Activated T-helper 1 cell treated with anti-CD3 and anti-CD28 coated beads, Interleukin-12 subunit alpha, Interleukin-12 subunit beta, Interleukin-2, Interleukin-4 antibody, amounts not matched to agents 30 ng/mL and 10 ng/mL and 1 ng/mL, durations not matched to agents 14 hours and 24 hours and 36 hours (primary cell): ENCODE measurements around the gene CHAF1A. TPM values are rescaled to one million over a fixed set of nuclear protein-coding genes. Genes with fewer than 3 reads are reported as not detected.

Experiments
- DNase-seq: peaks from one replicate; pipeline ENCODE4 v3.0.0; 2021; ENCODE audit warnings: low spot score
- H3K27ac Mint-ChIP-seq: one replicate; pipeline ENCODE4 v1.8.0; 2021; ENCODE audit warnings: mild to moderate bottlenecking, mixed read lengths
- H3K27me3 Mint-ChIP-seq: one replicate; pipeline ENCODE4 v1.8.0; 2022; ENCODE audit warnings: mild to moderate bottlenecking, moderate library complexity, mixed read lengths; ENCODE audit not compliant: insufficient read depth
- H3K36me3 Mint-ChIP-seq: one replicate; pipeline ENCODE4 v1.8.0; 2021; ENCODE audit warnings: low read depth, mixed read lengths
- H3K4me1 Mint-ChIP-seq: one replicate; pipeline ENCODE4 v1.8.0; 2021; ENCODE audit warnings: low read depth, mixed read lengths
- H3K4me3 Mint-ChIP-seq: one replicate; pipeline ENCODE4 v1.8.0; 2021; ENCODE audit warnings: mild to moderate bottlenecking, moderate library complexity, mixed read lengths
- H3K9me3 Mint-ChIP-seq: one replicate; pipeline ENCODE4 v1.8.0; 2021; ENCODE audit warnings: mixed read lengths
- intact Hi-C: fragments of 100-400 bp; cut with micrococcal nuclease; formaldehyde crosslinking; loops from one replicate; pipeline ENCODE4 v1.15.1; 2024
- total RNA-seq: library from RNA; stranded (reverse); gene quantifications from 2 replicates; pipeline ENCODE4 v1.2.3, GENCODE V29; 2022

The CHAF1A gene
- total RNA-seq, 1 donor from 2014 or later: 107 TPM

DNA sequence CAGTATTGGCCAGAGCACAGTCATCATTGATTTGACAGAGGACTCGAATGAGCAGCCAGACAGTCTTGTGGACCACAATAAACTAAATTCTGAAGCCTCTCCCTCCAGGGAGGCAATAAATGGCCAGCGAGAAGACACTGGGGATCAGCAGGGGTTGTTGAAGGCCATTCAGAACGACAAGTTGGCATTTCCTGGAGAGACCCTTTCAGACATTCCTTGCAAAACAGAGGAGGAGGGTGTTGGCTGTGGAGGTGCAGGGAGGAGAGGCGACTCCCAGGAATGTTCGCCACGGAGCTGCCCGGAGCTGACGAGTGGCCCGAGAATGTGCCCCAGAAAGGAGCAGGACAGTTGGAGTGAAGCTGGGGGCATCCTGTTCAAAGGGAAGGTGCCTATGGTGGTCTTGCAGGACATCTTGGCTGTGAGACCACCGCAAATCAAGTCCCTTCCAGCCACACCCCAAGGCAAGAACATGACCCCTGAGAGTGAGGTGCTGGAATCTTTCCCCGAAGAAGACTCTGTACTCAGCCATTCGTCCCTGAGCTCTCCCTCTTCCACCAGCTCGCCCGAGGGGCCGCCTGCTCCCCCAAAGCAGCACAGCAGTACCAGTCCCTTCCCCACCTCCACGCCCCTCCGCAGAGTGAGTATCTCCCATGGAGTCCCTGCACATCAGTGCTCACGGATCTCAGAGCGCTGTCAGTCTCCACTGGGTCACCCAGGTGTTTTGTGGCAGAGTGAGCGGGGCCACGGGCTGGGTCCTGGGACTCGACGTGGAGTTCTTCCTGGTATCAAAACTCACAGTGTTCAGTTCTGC, 6.9 kb downstream of the CHAF1A start:
- H3K36me3 Mint-ChIP-seq: peaks cover 32% of the 10 kb centered on the region
- no peak for DNase-seq
- H3K4me1 Mint-ChIP-seq: peaks cover 19% of the 10 kb centered on the region
- H3K4me3 Mint-ChIP-seq: no peak overlapping the region
- intact Hi-C loops: loop anchor here (10.0 kb wide), 1 partner anchor 1225 kb away; the partner anchor contains the start of gene NCLN
- no peaks in the 10 kb centered on the region for H3K27me3 Mint-ChIP-seq
- no peaks in the 10 kb centered on the region for H3K9me3 Mint-ChIP-seq
- H3K27ac Mint-ChIP-seq: no peak overlapping the region

GRCh38 chr19:4413588-4413987, 11.1 kb downstream of the CHAF1A start:
- Mint-ChIP-seq H3K4me3 (no peak overlapping the region), H3K9me3 (no peaks in the 10 kb centered on the region), H3K27me3 (no peaks in the 10 kb centered on the region), H3K4me1 (no peaks in the 10 kb centered on the region), H3K36me3 (peaks cover 30% of the 10 kb centered on the region), H3K27ac (no peak overlapping the region)
- intact Hi-C loops: no loop called here
- DNase-seq: no peak

GRCh38 chr19:4414144-4414799, 11.8 kb downstream of the CHAF1A start:
- Mint-ChIP-seq H3K27me3 (no peaks in the 10 kb centered on the region), H3K4me1 (no peaks in the 10 kb centered on the region), H3K27ac (no peak overlapping the region), H3K9me3 (no peaks in the 10 kb centered on the region), H3K36me3 (peaks cover 23% of the 10 kb centered on the region), H3K4me3 (no peak overlapping the region)
- no peak for DNase-seq
- intact Hi-C loops: no loop called here

- Mint-ChIP-seq H3K9me3 (no peaks in the 10 kb centered on the region), H3K36me3 (peaks cover 23% of the 10 kb centered on the region), H3K27ac (no peak overlapping the region), H3K4me1 (no peaks in the 10 kb centered on the region), H3K27me3 (no peaks in the 10 kb centered on the region), H3K4me3 (no peak overlapping the region)
- no peak for DNase-seq
- intact Hi-C loops: no loop called here
These were observed 12.4 kb downstream of the CHAF1A start for GRCh38 chr19:4414800-4415321.

DNA sequence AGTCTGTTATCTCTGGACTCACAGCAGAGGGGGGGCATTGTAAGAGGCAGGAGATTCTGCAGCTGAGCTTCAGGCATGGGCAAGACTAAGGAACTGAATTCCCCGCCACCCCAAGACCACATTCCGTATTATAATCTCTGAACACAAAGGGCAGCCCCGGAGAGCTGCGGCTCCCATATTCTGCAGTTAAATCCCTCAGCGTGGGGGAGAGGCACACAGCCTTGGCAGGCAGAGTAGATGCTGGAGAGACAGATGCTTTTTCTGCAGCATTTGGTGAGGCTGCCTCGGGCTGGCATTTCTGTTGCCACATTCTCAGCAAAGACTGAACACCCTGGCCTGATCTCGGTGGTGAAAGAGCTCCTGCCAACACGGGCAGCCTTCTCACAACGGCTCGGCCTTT, 12.9 kb downstream of the CHAF1A start:
- Mint-ChIP-seq H3K4me3 (no peak overlapping the region), H3K36me3 (peaks cover 24% of the 10 kb centered on the region), H3K4me1 (no peaks in the 10 kb centered on the region), H3K9me3 (no peaks in the 10 kb centered on the region), H3K27me3 (no peaks in the 10 kb centered on the region), H3K27ac (no peak overlapping the region)
- no peak for DNase-seq
- intact Hi-C loops: no loop called here

DNA sequence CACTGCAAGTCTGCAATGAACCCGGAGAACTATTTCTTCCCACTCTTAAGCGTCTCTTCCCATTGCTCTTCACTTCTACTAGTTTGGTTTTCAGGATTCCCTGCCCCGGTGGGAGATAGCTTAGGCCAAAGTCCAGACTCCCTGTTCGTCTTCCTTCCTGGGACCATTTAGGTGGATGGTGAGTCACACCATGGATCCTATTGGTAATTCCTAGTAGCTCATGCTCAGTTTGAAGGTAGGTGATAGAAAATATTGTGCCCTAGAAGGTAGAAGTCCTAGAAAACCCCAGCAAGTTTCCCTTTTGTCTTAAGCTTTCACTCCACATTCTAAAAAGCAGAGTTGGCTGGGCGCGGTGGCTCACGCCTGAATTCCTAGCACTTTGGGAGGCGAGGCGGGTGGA, 13.8 kb downstream of the CHAF1A start:
- no peak overlapping the region for H3K4me3 Mint-ChIP-seq
- no peaks in the 10 kb centered on the region for H3K9me3 Mint-ChIP-seq
- intact Hi-C loops: no loop called here
- no peaks in the 10 kb centered on the region for H3K4me1 Mint-ChIP-seq
- H3K27ac Mint-ChIP-seq: no peak overlapping the region
- no peak for DNase-seq
- H3K27me3 Mint-ChIP-seq: no peaks in the 10 kb centered on the region
- peaks cover 24% of the 10 kb centered on the region for H3K36me3 Mint-ChIP-seq

- Mint-ChIP-seq H3K4me1 (no peaks in the 10 kb centered on the region), H3K4me3 (no peak overlapping the region), H3K36me3 (peaks cover 23% of the 10 kb centered on the region), H3K9me3 (no peaks in the 10 kb centered on the region), H3K27me3 (no peaks in the 10 kb centered on the region), H3K27ac (no peak overlapping the region)
- intact Hi-C loops: no loop called here
- DNase-seq: no peak
These were observed 21.1 kb downstream of the CHAF1A start for GRCh38 chr19:4423416-4424126.

DNA sequence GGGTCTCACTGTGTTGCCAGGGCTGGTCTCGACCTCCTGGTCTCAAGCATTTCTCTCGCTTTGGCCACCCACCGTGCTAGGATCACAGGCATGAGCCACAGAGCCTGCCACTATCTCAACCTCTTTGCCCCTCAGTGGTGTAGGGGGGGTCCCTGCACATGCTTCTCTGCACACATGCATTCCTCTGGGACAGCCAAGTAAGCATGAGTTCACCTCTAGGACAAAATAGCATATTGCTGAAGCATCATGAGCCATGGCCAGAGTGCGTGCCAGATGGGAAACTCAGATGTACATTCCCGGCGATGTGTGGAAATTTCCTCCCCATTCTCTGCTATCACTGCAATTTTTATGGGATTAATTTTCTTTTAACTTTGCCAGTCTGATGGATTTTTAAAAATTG, 23.1 kb downstream of the CHAF1A start:
- no peak for DNase-seq
- H3K27me3 Mint-ChIP-seq: no peaks in the 10 kb centered on the region
- intact Hi-C loops: no loop called here
- peaks cover 33% of the 10 kb centered on the region for H3K36me3 Mint-ChIP-seq
- H3K4me3 Mint-ChIP-seq: no peak overlapping the region
- H3K27ac Mint-ChIP-seq: no peak overlapping the region
- H3K4me1 Mint-ChIP-seq: no peaks in the 10 kb centered on the region
- no peaks in the 10 kb centered on the region for H3K9me3 Mint-ChIP-seq

- intact Hi-C loops: no loop called here
- no peak overlapping the region for H3K4me3 Mint-ChIP-seq
- no peak overlapping the region for H3K27ac Mint-ChIP-seq
- H3K27me3 Mint-ChIP-seq: no peaks in the 10 kb centered on the region
- no peak for DNase-seq
- no peaks in the 10 kb centered on the region for H3K9me3 Mint-ChIP-seq
- H3K4me1 Mint-ChIP-seq: no peaks in the 10 kb centered on the region
- H3K36me3 Mint-ChIP-seq: peaks cover 37% of the 10 kb centered on the region
These were observed 26.0 kb downstream of the CHAF1A start for GRCh38 chr19:4428326-4428975.

DNA sequence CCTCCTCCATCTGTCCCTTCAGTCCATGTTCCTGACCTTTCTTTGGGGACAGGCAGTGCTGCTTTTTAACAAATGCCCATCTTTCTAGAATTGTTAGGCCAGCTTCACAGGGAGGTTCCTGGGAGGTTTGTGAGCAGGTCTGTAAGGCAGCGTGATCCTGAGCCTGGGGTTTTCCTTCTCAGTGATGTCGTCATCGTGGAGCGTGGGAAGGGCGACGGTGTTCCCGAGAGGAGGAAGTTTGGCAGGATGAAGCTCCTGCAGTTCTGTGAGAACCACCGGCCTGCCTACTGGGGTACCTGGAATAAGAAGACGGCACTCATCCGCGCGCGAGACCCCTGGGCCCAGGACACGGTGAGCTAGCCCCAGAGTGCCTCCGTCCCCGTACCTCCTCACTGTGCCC, 26.8 kb downstream of the CHAF1A start:
- Mint-ChIP-seq H3K27me3 (no peaks in the 10 kb centered on the region), H3K36me3 (peaks cover 33% of the 10 kb centered on the region), H3K4me3 (no peak overlapping the region), H3K9me3 (no peaks in the 10 kb centered on the region), H3K4me1 (no peaks in the 10 kb centered on the region), H3K27ac (no peak overlapping the region)
- DNase-seq: no peak
- intact Hi-C loops: no loop called here

DNA sequence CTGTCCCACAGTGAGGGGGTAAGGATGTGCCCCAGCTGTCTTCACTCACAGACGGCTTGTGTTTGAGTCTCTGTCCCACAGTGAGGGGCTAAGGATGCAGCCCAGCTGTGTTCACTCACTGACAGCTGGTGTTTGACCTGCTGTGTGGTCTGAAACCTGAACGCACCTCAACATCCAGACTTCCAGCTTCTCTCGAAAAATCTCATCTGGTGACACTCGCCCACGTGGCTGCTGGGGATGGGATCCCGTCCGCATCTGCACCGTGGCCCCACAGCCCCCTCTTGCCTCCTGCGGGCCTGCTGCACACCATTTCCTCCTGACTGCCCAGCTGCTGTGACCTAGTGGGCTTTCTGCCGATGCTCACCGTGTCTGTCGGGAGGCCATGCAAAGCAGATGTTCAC, 27.3 kb downstream of the CHAF1A start:
- Mint-ChIP-seq H3K4me1 (peaks cover 4% of the 10 kb centered on the region), H3K27ac (no peak overlapping the region), H3K27me3 (no peaks in the 10 kb centered on the region), H3K36me3 (peaks cover 38% of the 10 kb centered on the region), H3K4me3 (no peak overlapping the region), H3K9me3 (no peaks in the 10 kb centered on the region)
- intact Hi-C loops: no loop called here
- no peak for DNase-seq

GRCh38 chr19:4430760-4431159, 28.3 kb downstream of the CHAF1A start:
- peaks cover 4% of the 10 kb centered on the region for H3K4me1 Mint-ChIP-seq
- no peaks in the 10 kb centered on the region for H3K9me3 Mint-ChIP-seq
- peaks cover 41% of the 10 kb centered on the region for H3K36me3 Mint-ChIP-seq
- peak overlapping the region; percentile 13 for H3K27ac Mint-ChIP-seq
- intact Hi-C loops: no loop called here
- H3K4me3 Mint-ChIP-seq: no peak overlapping the region
- DNase-seq: no peak
- H3K27me3 Mint-ChIP-seq: no peaks in the 10 kb centered on the region
